Lower leg skin (tissue), 3 donors: ENCODE measurements around the gene PRDX6.

Source experiments
- CTCF ChIP-seq, 3 donors: fragments of 450-650 bp; IDR thresholded peaks; one replicate each; pipeline ENCODE4 v1.5.1; 2016; ENCODE audit warnings: antibody characterized with exemption in 3 of 3, mild to moderate bottlenecking in 3 of 3, moderate library complexity in 2 of 3
- POLR2A ChIP-seq, 2 donors: fragments of 450-650 bp; IDR thresholded peaks; one replicate each; pipeline ENCODE4 v1.6.1; 2016 to 2017; ENCODE audit warnings: antibody characterized with exemption in 2 of 2, mild to moderate bottlenecking in 1 of 2, moderate library complexity in 1 of 2

- no peak for TF ChIP-seq CTCF (IDR thresholded peaks at IDR 0.05)
- no peak for TF ChIP-seq POLR2A (IDR thresholded peaks at IDR 0.05)
These were observed 29.3 kb downstream of the PRDX6 start for GRCh38 chr1:173506437-173506836.
